Measurements from ENCODE around the gene ABCD4. TPM values are rescaled to one million over a fixed set of nuclear protein-coding genes. Genes with fewer than 3 reads are reported as not detected.
A peak's percentile ranks its signal among the peaks of the same experiment; 100 is the strongest.

Gene ABCD4
- total RNA-seq, 3 donors from 2014 or later: 38.2 to 57.0 (median 54.7) TPM

GRCh38 chr14:74260525-74261233, 42.1 kb downstream of the ABCD4 start:
- Histone ChIP-seq H3K36me3 (no peaks in the 10 kb centered on the region), H3K27me3 (no peaks in the 10 kb centered on the region), H3K27ac (no peak overlapping the region), H3K9me3 (no peaks in the 10 kb centered on the region), H3K4me3 (no peak overlapping the region), H3K4me1 (no peaks in the 10 kb centered on the region)
- intact Hi-C loops (cut with DNase I; ENCODE audit: low total_unique reads): no loop called here
- no peak for DNase-seq (ENCODE audit: low spot score in 2 of 2)
- TF ChIP-seq POLR2AphosphoS5 (IDR thresholded peaks at IDR 0.05) (no peak), POLR2A (IDR thresholded peaks at IDR 0.05) (no peak)
- TF ChIP-seq, protein P1, sequence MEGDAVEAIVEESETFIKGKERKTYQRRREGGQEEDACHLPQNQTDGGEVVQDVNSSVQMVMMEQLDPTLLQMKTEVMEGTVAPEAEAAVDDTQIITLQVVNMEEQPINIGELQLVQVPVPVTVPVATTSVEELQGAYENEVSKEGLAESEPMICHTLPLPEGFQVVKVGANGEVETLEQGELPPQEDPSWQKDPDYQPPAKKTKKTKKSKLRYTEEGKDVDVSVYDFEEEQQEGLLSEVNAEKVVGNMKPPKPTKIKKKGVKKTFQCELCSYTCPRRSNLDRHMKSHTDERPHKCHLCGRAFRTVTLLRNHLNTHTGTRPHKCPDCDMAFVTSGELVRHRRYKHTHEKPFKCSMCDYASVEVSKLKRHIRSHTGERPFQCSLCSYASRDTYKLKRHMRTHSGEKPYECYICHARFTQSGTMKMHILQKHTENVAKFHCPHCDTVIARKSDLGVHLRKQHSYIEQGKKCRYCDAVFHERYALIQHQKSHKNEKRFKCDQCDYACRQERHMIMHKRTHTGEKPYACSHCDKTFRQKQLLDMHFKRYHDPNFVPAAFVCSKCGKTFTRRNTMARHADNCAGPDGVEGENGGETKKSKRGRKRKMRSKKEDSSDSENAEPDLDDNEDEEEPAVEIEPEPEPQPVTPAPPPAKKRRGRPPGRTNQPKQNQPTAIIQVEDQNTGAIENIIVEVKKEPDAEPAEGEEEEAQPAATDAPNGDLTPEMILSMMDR (IDR thresholded peaks at IDR 0.05): no peak

GRCh38 chr14:74259513-74259912, 43.2 kb downstream of the ABCD4 start:
- no peak overlapping the region for H3K4me3 ChIP-seq
- intact Hi-C loops (cut with DNase I; ENCODE audit: low total_unique reads): no loop called here
- TF ChIP-seq POLR2A (IDR thresholded peaks at IDR 0.05) (no peak), POLR2AphosphoS5 (IDR thresholded peaks at IDR 0.05) (no peak)
- TF ChIP-seq, protein P1 (IDR thresholded peaks at IDR 0.05): no peak
- no peaks in the 10 kb centered on the region for H3K36me3 ChIP-seq
- no peaks in the 10 kb centered on the region for H3K9me3 ChIP-seq
- no peak for DNase-seq (ENCODE audit: low spot score in 2 of 2)
- H3K27me3 ChIP-seq: no peaks in the 10 kb centered on the region
- H3K27ac ChIP-seq: no peak overlapping the region
- H3K4me1 ChIP-seq: no peaks in the 10 kb centered on the region

GRCh38 chr14:74258764-74259035, 44.0 kb downstream of the ABCD4 start:
- TF ChIP-seq POLR2A (IDR thresholded peaks at IDR 0.05) (no peak), POLR2AphosphoS5 (IDR thresholded peaks at IDR 0.05) (no peak)
- TF ChIP-seq, protein P1 (IDR thresholded peaks at IDR 0.05): no peak
- Histone ChIP-seq H3K4me3 (peak overlapping the region in 2 of 3 donors; percentile 61 to 80), H3K9me3 (no peaks in the 10 kb centered on the region), H3K27ac (no peak overlapping the region), H3K36me3 (no peaks in the 10 kb centered on the region), H3K27me3 (no peaks in the 10 kb centered on the region), H3K4me1 (no peaks in the 10 kb centered on the region)
- DNase-seq (ENCODE audit: low spot score in 2 of 2): no peak
- intact Hi-C loops (cut with DNase I; ENCODE audit: low total_unique reads): no loop called here

- DNase-seq (ENCODE audit: low spot score in 2 of 2): no peak
- intact Hi-C loops (cut with DNase I; ENCODE audit: low total_unique reads): no loop called here
- H3K36me3 ChIP-seq: no peaks in the 10 kb centered on the region
- no peaks in the 10 kb centered on the region for H3K4me1 ChIP-seq
- peak overlapping the region; percentile 61 to 80 (median 61) for H3K4me3 ChIP-seq
- no peak for TF ChIP-seq POLR2A (IDR thresholded peaks at IDR 0.05)
- TF ChIP-seq, protein P1 (IDR thresholded peaks at IDR 0.05): no peak
- no peak for TF ChIP-seq POLR2AphosphoS5 (IDR thresholded peaks at IDR 0.05)
- no peaks in the 10 kb centered on the region for H3K9me3 ChIP-seq
- H3K27ac ChIP-seq: no peak overlapping the region
- H3K27me3 ChIP-seq: no peaks in the 10 kb centered on the region
Measured at GRCh38 chr14:74257941-74258763, 44.6 kb downstream of the ABCD4 start.

Measured in breast epithelium (tissue), 4 donors.